Activated CD4-positive, alpha-beta T cell treated with anti-CD3 and anti-CD28 coated beads for 24 hours (primary cell): Measurements from ENCODE around the gene RSF1.

Experiments
- DNase-seq, 2 donors: peaks; one replicate each; pipeline ENCODE4 v3.0.0-alpha.2; 2020; ENCODE audit warnings: low read depth in 2 of 2

The RSF1 gene

DNA sequence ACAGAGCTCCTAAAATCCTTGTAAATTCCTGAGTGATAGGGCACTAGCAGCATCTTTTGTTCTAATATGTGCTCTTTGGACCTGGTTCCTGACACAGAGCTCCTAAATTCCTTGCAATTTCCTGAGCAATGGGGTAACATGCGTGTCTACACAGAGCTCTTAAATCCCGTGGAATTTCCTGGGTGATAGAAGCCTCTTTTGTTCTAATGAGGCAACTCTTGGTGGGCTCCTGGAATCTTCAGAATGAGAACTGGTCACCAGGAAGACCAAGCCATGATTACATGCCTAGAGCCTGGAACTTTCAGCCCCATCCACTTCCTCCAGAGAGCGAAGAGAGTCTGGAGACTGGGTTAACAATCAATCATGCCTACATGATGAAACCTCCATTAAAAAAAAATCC, 19.0 kb downstream of the RSF1 start:
- DNase-seq, result no peak

DNA sequence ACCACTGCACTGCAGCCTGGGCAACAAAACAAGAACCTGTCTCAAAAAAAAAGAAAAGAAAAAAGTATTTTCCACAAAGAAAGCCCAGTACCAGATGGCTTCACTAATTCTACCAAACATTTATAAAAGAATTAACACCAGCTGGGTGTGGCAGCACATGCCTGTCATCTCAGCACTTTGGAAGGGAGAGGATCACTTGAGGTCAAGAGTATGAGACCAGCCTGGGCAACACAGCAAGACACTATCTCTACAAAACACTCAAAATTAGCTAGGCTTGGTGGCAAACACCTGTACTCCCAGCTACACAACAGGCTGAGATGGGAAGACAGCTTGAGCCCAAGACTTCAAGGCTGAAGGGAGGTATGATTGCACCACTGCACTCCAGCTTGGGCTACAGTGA, 20.1 kb downstream of the RSF1 start:
- no peak for DNase-seq

DNA sequence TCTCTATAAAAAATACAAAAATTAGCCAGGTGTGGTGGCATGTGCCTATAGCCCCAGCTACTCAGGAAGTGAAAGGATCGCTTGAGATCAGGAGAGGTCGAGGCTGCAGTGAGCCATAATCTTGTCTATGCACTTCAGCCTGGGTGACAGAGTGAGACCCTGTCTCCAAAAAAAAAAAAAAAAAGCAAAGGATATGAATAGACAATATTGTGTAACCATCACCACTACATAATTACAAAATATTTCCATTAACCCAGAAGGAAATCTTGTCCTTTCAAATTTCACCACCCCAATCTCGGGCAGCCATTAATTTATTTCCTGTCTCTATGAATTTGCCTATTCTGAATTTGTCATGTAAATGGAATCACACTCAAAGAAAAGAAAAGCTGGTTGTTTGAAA, 21.2 kb downstream of the RSF1 start:
- DNase-seq, result no peak

DNA sequence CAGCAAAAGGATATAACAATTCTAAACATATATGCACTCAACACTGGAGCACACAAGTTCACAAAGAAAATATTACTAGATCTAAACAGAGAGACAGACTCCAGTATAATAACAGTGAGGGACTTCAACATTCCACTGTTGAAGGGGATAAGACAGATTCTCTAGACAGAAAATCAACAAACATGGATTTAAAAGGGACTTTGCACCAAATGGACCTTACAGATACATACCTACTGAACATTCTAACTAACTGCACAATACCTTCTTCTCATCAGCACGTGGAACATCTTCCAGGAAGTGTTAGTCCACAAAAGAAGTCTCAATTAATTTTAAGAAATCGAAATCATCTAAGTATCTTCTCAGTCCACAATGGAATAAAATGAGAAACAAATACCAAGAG, 26.6 kb downstream of the RSF1 start:
- DNase-seq, result no peak

DNA sequence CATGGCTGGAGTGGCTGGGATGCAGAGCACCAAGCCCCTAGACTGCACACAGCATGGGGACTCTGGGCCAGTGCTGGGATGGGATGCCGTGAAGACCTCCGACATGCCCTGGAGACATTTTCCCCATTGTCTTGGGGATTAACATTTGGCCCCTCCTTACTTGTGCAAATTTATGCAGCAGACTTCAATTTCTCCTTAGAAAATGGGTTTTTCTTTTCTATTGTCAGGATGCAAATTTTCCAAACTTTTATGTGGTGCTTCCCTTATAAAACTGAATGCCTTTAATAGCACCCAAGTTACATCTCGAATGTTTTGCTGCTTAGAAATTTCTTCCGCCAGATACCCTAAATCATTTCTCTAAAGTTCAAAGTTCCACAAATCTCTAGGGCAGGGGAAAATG, 29.2 kb downstream of the RSF1 start:
- no peak for DNase-seq

DNA sequence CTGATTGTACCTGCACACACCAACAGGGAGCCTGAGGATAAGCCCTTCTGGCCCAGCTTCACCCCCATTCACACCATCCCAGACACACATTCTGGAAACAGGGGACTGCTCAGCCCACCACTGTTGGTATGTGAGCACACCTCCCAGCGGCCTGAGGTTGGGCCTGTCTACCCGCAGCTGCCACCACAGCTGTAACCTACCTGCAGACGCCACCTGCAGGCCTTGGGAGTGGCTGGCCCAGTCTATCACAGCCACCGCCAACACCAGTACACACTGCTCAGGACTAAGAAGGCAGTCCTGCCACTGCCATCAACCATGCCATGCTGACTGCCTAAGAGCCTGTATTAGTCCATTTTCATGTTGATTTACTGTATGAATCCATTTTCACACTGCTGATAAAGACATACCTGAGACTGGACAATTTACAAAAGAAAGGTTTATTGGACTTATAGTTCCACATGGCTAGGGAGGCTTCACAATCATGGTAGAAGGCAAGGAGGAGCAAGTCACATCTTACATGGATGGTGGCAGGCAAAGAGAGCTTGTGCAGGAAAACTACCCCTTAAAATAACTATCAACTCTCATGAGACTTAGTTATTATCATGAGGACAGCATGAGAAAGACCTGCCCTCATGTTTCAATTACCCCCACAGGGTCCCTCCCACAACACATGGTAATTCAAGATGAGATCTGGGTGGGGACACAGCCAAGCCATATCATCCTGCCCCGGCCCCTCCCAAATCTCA, 30.6 kb downstream of the RSF1 start:
- no peak for DNase-seq

DNA sequence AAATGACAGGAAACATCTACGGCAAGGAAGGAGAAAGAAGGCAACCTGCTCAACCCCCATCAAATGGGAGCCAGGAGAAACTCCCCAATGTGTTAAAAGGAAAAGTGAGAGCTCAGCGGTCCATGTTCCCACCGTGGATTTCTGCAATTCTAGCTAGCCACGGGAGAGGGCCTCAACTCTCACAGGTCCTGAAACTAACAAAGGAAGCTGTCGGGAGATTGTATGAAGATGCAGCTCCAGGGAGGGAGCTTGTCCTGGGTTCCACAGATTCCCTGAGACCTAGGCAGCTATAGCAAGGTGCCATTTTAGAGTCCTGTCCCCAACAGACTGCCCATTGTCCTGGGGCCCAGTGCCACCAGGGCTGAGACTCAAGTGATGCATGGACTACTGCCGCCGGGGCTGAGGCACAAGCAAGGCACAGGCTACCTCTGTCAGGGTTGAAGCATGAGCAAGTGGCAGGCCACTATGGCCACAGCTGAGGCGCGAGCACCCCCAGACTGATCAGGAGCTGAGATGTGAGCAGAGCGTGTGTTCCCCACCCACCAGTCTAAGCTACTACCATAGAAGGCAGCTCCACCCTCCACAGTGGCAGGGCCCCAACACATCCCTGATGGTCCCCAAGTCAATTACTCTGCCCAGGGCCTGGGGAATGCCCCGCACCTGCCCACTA, 31.3 kb downstream of the RSF1 start:
- DNase-seq, result no peak

DNA sequence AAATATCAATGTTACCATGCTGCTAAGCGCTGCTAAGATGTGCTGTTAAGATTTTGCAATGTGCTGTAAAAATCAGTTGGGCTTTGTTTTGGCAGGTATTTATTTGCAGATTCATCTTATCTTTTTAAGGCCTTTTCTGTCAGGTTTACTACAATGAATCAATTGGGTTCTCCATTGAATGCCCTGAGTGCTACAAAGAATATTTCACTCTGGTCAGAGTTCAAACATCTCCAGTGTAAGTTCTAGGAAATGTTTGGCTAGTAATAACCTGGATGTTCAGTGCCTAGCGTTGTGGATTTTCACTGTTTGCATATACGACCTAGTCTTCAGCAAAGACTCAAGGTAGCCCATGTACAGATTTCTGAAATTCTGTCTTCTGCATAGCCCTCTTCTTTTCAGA, 36.0 kb downstream of the RSF1 start:
- no peak for DNase-seq

DNA sequence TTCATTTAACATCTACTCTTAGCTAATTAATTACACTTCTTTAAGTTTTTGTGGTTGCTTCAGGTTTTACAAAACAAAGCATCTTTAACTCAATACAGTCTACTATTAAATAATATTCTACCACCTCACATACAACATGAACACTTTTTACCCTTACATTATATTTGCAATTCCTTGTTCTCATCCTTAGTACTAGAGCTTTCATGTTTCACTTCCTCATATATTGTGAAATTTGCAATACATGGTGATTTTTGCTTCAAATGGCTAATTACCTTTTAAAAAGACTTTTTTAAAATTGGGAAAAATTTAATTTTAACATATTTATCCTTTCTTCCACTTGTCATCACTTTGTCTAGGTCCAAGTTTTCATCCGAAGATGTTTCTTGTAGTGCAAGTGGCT, 37.5 kb downstream of the RSF1 start:
- no peak for DNase-seq

DNA sequence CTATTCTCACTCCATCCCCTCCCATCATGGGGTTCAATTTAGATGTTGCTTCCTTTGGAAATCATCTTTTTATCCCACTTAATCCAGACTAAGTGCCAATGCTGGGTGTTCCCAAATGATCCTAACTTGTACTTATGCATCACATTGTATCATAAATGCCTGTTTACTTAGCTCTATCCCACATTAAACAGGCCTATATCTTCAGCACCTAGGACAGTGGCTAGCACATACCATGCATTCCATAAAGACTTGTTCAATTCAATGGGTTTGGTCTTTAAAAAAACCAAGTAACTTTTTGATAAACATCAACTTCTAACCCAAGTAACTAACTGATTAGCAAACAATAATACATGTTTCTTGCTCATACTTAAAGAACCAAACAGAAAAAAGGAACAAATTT, 40.6 kb downstream of the RSF1 start:
- DNase-seq, result no peak

DNA sequence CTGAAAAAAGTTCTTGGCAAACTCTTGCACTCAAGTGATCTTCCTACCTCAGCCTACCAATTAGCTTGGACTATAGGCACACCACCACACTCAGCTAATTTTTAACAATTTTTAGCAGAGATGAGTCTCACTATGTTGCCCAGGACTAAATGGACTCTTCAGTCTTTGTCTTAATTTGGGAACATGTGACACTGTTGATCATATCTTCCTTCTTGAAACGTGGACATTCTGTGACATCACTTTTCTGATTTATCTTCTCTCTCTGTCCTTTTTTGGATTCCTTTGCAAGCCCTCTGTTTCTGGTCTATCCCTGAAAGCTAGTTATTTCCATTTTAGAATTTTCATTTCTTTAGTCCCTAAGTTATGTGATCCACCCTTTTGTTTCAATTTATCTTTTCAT, 42.0 kb downstream of the RSF1 start:
- DNase-seq, result no peak

DNA sequence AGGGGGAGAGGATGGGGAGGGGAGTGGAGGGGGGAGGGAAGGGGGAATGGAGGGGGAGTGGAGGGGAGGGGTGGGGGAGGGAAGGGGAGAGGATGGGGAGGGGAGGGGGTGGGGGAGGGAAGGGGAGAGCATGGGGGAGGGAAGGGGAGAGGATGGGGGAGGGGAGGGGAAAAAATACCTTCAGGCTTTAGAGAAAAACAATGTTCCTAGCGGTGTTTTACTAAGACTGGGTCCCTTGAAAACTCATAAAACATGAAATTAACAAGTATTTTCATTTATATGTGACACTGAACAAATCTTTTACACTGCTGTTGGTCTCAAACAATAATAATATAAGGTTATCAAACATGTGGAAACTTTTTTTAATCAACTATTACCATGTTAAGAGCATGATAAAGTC, 42.4 kb downstream of the RSF1 start:
- no peak for DNase-seq

DNA sequence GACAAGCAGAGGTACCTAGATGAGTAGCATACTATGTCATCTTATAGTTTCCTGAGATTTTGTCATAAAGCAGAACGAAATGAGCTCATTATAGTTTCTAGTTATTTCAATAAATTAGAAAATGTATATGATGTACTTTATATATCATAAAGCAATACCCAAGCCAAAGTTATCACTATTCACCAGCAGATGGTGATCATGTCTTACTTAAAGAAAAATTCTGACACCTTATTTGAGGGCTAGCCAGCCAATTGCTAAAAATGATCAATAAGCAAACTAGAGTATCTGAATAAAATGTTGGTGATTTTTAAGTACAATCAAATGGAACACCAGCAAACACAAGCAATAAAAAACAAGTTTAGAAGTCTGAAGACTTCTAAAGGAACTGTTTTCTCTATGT, 44.1 kb downstream of the RSF1 start:
- no peak for DNase-seq

DNA sequence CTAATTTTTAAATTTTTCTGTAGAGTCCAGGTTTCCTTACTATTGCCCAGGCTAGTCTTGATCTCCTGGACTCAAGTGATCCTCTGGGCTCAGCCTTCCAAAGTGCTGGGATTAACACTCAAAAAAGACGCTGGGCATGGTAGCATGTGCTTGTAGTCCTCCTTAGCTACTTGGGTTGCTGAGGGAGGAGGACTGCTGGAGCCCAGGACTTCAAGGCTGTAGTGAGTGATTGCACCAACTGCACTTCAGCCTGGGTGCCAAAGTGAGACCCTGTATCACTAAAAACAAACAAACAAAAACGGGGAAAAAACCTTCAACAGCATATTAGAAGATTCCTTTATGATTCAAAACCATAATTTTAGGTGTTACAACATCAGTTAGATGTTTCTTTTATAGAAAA, 44.6 kb downstream of the RSF1 start:
- no peak for DNase-seq

DNA sequence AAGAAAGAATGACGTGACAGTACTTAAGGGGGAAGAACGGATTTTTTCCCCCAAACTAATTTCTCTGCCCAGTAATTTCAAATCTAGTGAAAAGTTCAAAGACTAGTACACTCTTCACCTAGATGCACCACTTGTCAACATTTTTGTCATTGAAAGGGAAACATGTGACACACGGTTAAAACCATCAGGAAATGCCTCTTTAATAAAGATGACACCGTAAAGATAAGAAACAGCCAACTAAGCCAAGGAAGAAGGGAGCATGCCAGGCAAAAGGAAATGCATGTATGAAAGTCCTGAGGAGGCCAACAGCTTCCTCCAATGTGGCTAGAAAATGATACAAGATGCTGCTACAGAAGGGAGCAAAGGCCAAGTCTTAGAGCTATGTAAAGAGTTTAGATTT, 49.4 kb downstream of the RSF1 start:
- no peak for DNase-seq

DNA sequence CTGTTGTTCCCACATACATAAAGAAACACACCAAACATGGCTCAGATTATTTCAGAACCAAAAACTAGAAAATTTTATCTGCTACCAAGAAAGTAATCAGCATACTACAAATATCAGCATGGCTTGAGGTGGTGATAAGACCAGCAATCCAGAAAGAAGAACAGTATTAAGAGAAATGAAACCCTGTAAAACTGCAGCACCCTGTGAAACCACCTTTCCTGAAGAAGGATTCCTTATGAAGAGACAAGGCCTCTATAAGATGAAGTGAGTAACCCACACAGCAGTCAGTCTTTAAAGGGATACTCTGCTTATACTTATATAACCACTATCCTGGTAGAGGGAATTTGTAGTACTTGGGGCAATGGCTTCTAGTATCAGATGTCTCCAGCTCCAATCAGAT, 49.9 kb downstream of the RSF1 start:
- no peak for DNase-seq

DNA sequence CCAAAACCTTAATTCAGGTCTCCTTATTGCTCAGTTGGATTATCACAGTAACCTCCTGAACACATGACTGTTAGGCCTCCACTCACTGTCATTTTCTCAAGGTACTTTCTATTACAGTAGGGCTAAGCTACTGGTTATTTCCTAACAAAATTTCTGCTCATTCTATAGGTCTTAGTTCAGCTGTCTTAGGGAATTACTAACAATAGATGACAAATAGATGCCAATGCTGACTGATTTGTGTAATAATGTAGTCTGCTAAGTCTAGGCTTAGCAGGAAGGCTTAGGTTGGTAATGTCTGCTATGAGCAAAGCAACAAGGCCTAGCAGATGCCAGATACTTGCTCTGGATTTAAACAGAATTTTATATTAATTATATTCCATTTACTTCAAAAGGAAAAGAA, 58.1 kb downstream of the RSF1 start:
- no peak for DNase-seq

DNA sequence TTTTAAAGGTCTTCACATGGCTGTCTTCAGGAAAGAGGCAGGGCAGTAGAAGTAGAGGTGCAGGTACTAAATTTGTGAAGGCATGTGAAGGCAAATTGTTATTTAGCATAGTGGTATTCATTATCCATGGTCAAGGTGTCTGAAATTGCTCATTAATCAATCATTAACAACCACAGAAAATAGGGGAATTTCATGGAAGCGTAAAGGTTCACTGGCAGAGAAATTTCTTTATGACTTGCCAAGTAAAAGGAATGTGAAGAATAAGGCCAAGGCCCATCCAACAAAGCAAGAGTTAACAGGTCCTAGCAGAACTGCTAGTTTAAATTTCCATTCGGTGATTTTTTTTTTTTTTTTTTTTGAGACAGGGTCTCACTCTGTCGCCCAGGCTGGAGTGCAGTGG, 59.0 kb downstream of the RSF1 start:
- DNase-seq, result no peak

DNA sequence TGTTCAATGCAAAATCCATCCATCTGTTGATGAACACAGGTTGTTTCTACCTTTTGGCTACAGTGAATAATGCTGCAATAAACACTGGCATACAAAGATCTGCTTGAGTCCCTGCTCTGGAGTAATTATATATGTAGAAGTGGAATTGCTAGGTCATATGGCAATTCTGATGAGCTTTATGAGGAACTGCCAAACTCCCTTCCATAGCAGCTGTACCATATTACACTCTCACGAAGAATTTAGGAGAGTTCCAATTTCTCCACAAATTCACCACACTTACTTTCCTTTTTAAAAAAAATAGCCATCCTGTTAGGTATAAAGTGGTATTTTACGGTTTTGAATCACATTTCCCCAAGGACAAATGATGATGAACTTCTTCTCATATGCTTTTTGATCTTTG, 62.2 kb downstream of the RSF1 start:
- DNase-seq, result no peak

DNA sequence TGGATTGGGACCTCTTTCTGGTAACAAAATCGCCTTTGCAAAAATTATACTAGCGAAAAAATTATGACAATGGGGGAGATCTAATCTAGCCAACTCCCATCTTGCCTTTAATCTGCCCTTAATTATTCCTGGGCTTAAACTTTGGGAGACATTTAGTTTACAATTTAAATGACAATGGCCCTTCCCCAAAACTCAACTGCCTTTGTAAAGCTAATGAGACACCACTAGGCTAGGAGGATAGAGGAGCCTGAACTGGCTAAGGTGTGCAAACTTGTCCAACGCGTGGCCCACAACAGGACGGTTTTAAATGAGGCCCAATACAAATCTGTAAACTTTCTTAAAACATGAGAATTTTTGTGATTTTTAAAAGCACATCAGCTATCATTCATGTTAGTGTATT, 67.3 kb downstream of the RSF1 start:
- no peak for DNase-seq

DNA sequence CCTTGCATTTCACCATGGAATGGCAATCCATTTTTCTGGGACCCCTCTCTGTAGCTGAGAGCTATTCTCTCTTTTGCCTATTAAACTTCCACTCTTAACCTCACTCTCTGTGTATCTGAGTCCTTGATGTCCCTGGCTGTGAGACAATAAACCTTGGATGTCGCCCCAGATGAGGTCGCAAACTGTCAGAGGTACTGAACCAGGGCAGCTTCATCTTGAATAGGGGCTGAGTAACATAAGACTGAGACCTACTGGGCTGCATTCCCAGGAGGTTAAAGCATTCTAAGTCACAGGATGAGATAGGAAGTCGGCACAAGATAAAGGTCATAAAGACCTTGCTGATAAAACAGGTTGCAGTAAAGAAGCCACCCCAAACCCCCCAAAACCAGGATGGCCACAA, 68.0 kb downstream of the RSF1 start:
- no peak for DNase-seq

DNA sequence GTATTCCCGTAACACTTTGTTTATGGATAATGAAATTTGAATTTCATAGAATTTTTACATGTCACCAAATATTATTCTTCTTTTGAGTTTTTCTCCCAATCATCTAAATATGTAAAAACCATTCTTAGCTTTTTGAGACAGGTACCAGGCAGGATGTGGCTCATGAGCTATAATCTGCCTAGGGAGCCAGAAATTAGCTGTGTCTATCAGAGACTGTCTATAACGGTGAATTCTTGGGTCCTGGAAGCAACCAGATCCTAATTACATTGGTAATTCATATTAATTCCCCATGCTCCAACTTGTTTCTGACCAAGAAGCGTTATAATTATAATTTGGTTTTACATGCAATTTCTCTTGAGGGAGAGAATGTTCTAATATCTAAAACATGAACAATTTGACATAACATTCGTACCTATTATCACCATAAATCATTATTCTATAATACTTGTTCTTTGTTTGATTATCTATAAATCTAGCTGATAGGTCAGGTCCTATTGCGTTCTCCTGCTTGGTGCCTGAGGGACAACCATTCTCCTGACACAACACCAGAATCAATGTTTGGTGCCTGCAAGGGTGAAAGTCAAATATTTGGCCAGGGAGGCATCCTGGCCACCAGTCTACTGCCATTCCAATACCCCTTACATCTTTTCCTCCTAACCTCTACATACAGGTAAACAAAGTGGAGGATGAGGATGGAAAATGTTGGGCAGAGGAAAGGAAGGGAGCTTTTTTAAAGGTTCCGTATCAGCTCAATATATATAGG, 69.9 kb downstream of the RSF1 start:
- no peak for DNase-seq

DNA sequence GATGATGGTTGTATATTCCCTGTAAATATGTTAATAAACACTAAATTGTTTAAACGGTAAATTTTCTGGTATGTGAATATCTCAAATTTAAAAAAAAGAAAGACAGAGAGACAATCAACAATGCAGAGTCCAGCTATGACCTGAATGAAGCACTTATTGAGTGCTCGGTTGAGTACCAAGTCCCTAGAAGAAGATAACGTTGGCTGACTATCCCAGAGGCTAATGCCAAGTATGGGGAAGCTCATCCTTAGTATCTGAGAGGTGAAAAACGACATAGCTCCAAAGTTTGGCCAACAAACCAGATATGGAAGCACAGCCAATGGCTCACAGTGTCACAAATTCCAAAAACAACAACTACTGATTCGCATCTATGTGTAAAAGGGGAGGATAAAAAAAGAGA, 71.3 kb downstream of the RSF1 start:
- no peak for DNase-seq
